Fibroblast of villous mesenchyme (primary cell): ENCODE data around the gene PUDP. TPM values are rescaled to one million over a fixed set of nuclear protein-coding genes. Genes with fewer than 3 reads are reported as not detected.

ENCODE experiments used
- DNase-seq: peaks from one replicate; pipeline ENCODE4 v3.0.0-alpha.2; 2010; ENCODE audit warnings: low read depth
- H3K4me3 ChIP-seq: 2 replicates; pipeline ENCODE4 v1.5.1; 2011; ENCODE audit warnings: low read depth, mild to moderate bottlenecking, low read length
- CTCF ChIP-seq: IDR thresholded peaks from 2 replicates; pipeline ENCODE4 v1.5.1; 2012; ENCODE audit warnings: low read depth, mild to moderate bottlenecking, low read length; ENCODE audit not compliant: insufficient read depth
- total RNA-seq: library from RNA; depleted of rRNA; stranded (reverse); fragments of >200 nt; gene quantifications from 2 replicates; pipeline ENCODE4 v1.2.3, GENCODE V29; 2012

The PUDP gene
- total RNA-seq, 1 donor, result 15.1 TPM

DNA sequence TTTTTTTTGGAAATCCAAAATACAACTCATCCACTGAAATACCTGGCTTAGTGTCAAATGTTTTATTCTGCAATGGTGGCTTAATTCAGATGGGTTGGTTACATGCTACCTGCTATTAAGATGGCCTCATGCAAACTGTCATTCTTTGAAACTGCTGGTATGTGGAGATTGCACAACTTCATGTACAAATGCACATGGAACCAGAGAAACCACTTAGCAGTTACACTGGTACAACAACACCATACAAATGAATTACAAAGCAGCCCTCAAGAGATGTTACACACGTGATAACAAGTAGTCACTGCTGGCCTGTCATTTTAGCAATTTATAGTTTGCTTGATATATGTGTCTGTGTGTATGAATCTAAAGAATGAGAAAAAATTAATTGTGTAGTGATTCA, 85.0 kb downstream of the PUDP start:
- no peak overlapping the region for H3K4me3 ChIP-seq
- DNase-seq, result peak; percentile 14
- TF ChIP-seq CTCF, result no peak

- peak; percentile 25 for DNase-seq
- H3K4me3 ChIP-seq, result no peak overlapping the region
- TF ChIP-seq CTCF, result no peak
These were observed 85.7 kb downstream of the PUDP start for GRCh38 chrX:7062276-7062675.

GRCh38 chrX:7061429-7061828, 86.5 kb downstream of the PUDP start:
- no peak for DNase-seq
- H3K4me3 ChIP-seq, result no peak overlapping the region
- no peak for TF ChIP-seq CTCF

- TF ChIP-seq CTCF, result no peak
- no peak for DNase-seq
- H3K4me3 ChIP-seq, result no peak overlapping the region
These were observed 87.5 kb downstream of the PUDP start for GRCh38 chrX:7060444-7060843.

GRCh38 chrX:7059859-7060258, 88.1 kb downstream of the PUDP start:
- TF ChIP-seq CTCF, result no peak
- DNase-seq, result no peak
- no peak overlapping the region for H3K4me3 ChIP-seq

- TF ChIP-seq CTCF, result no peak
- no peak overlapping the region for H3K4me3 ChIP-seq
- DNase-seq, result no peak
These were observed 88.6 kb downstream of the PUDP start for GRCh38 chrX:7059214-7059838.

DNA sequence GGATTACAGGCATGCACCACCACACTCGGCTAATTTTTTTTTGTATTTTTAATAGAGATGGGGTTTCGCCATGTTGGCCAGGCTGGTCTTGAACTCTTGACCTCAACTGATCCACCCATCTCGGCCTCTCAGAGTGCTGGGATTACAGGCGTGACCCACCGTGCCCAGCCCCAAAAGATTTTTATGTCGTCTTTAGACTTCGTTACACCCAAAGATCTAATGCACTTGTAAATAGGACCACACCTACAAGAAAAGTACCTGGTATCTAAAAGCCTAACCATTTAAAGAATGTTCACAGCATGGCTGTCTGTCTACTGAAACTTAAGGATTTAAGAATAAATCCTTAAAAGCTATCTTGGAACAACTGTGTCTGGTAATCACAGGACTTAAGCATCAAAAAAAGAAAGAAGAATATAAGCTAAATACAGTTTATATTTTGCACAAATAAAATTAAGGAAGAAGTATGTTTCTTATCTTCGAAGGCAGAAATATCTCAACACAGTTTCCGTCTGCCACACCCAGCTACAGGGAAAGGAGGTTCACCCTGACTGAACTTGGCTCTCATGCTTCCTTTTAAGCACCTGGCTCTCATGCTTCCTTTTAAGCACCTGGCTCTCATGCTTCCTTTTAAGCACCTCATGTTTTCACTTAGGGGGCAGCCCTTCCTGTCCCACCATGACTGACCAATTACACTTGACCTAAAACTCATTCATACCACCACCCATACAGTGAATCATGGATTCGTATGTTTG, 92.4 kb downstream of the PUDP start:
- H3K4me3 ChIP-seq, result no peak overlapping the region
- no peak for DNase-seq
- TF ChIP-seq CTCF, result no peak
